MM.1S (cell line): Measurements from ENCODE around the gene MRRF.

Source experiments
- DNase-seq: peaks from one replicate; pipeline ENCODE4 v3.0.0-alpha.2; 2015
- H2AFZ ChIP-seq: fragments of 300-600 bp; sonication (generic); 2 replicates; pipeline ENCODE4 v1.6.0; 2016; ENCODE audit warnings: antibody characterized with exemption, low read length
- H3F3A ChIP-seq: fragments of 300-600 bp; sonication (generic); 2 replicates; pipeline ENCODE4 v1.6.1; 2016; ENCODE audit warnings: mild to moderate bottlenecking, antibody characterized with exemption, low read length, moderate library complexity, mixed read lengths; ENCODE audit not compliant: insufficient read depth
- H3K27ac ChIP-seq: fragments of 300-600 bp; sonication (generic); 2 replicates; pipeline ENCODE4 v1.5.1; 2016; ENCODE audit warnings: mild to moderate bottlenecking, low read length
- H3K27me3 ChIP-seq: fragments of 300-600 bp; sonication (generic); replicated peaks from 2 replicates; pipeline ENCODE4 v1.6.0; 2016; ENCODE audit warnings: low read length; ENCODE audit not compliant: insufficient read depth
- H3K36me3 ChIP-seq: fragments of 300-600 bp; sonication (generic); replicated peaks from 2 replicates; pipeline ENCODE4 v1.6.1; 2016; ENCODE audit warnings: mild to moderate bottlenecking, low read length, mixed read lengths; ENCODE audit not compliant: insufficient read depth
- H3K4me1 ChIP-seq: fragments of 300-600 bp; sonication (generic); 2 replicates; pipeline ENCODE4 v1.6.1; 2016; ENCODE audit warnings: low read length, mixed read lengths
- H3K4me2 ChIP-seq: fragments of 300-600 bp; sonication (generic); 2 replicates; pipeline ENCODE4 v1.6.0; 2016; ENCODE audit warnings: low read depth, low read length
- H3K4me3 ChIP-seq: fragments of 300-600 bp; sonication (generic); 2 replicates; pipeline ENCODE4 v1.5.1; 2016; ENCODE audit warnings: low read length, mixed read lengths
- H3K79me2 ChIP-seq: fragments of 300-600 bp; sonication (generic); 2 replicates; pipeline ENCODE4 v1.6.1; 2016; ENCODE audit warnings: mixed run types, low read length, mixed read lengths
- H3K9ac ChIP-seq: fragments of 300-600 bp; sonication (generic); 2 replicates; pipeline ENCODE4 v1.6.1; 2016; ENCODE audit warnings: low read length, mixed read lengths
- H3K9me2 ChIP-seq: fragments of 300-600 bp; sonication (generic); replicated peaks from 2 replicates; pipeline ENCODE4 v1.6.1; 2016; ENCODE audit warnings: mild to moderate bottlenecking, low read length, mixed read lengths; ENCODE audit not compliant: insufficient read depth
- H3K9me3 ChIP-seq: fragments of 300-600 bp; sonication (generic); replicated peaks from 2 replicates; pipeline ENCODE4 v1.6.1; 2016; ENCODE audit warnings: mild to moderate bottlenecking, low read length, mixed read lengths; ENCODE audit not compliant: insufficient read depth
- H4K20me1 ChIP-seq: fragments of 300-600 bp; sonication (generic); 2 replicates; pipeline ENCODE4 v1.6.1; 2016; ENCODE audit warnings: mild to moderate bottlenecking, low read length, moderate library complexity, mixed read lengths; ENCODE audit not compliant: insufficient read depth
- CTCF ChIP-seq: fragments of 300-600 bp; sonication (generic); IDR thresholded peaks from 2 replicates; pipeline ENCODE4 v1.5.1; 2016; ENCODE audit warnings: antibody characterized with exemption, low read length, mixed read lengths
- EZH2 ChIP-seq: fragments of 300-600 bp; sonication (generic); optimal IDR thresholded peaks from 2 replicates; pipeline ENCODE3; 2017; ENCODE audit warnings: low read depth, mild to moderate bottlenecking, antibody characterized with exemption, low read length, mixed read lengths
- EZH2phosphoT487 ChIP-seq: fragments of 300-600 bp; sonication (generic); IDR thresholded peaks from 2 replicates; pipeline ENCODE4 v1.6.1; 2018; ENCODE audit warnings: antibody characterized with exemption, low read length

The MRRF gene

GRCh38 chr9:122236681-122237080 lies 28.0 kb upstream of the MRRF start:
- Histone ChIP-seq H3K4me2 (no peak overlapping the region), H3K9me3 (no peaks in the 10 kb centered on the region), H3K27me3 (no peaks in the 10 kb centered on the region), H4K20me1 (no peaks in the 10 kb centered on the region), H3K9me2 (no peaks in the 10 kb centered on the region), H3K79me2 (no peaks in the 10 kb centered on the region), H3K36me3 (no peaks in the 10 kb centered on the region), H3K4me3 (no peak overlapping the region), H3K4me1 (no peaks in the 10 kb centered on the region), H2AFZ (no peak overlapping the region), H3K9ac (no peak overlapping the region), H3F3A (no peaks in the 10 kb centered on the region), H3K27ac (no peak overlapping the region)
- no peak for DNase-seq
- TF ChIP-seq CTCF (no peak), EZH2phosphoT487 (no peak), EZH2 (no peak)

GRCh38 chr9:122239722-122240121 lies 25.0 kb upstream of the MRRF start:
- no peak overlapping the region for H3K4me3 ChIP-seq
- no peak overlapping the region for H3K4me2 ChIP-seq
- H3K79me2 ChIP-seq: no peaks in the 10 kb centered on the region
- TF ChIP-seq EZH2phosphoT487 (no peak), EZH2 (no peak)
- H3K9me3 ChIP-seq: no peaks in the 10 kb centered on the region
- H3K27me3 ChIP-seq: no peaks in the 10 kb centered on the region
- no peak overlapping the region for H3K9ac ChIP-seq
- DNase-seq: no peak
- no peaks in the 10 kb centered on the region for H3K9me2 ChIP-seq
- no peak overlapping the region for H3K27ac ChIP-seq
- no peaks in the 10 kb centered on the region for H3F3A ChIP-seq
- 0 out of 2 replicates have a peak, but pooled peaks cover 2% of the 10 kb centered on the region for H3K36me3 ChIP-seq
- H3K4me1 ChIP-seq: no peaks in the 10 kb centered on the region
- no peaks in the 10 kb centered on the region for H4K20me1 ChIP-seq
- H2AFZ ChIP-seq: no peak overlapping the region

GRCh38 chr9:122244349-122244748 lies 20.3 kb upstream of the MRRF start:
- TF ChIP-seq EZH2 (no peak), EZH2phosphoT487 (no peak), CTCF (no peak)
- Histone ChIP-seq H3F3A (no peaks in the 10 kb centered on the region), H3K36me3 (peaks cover 7% of the 10 kb centered on the region; the same call in 1 of the 2 replicates), H2AFZ (no peak overlapping the region), H3K4me2 (no peak overlapping the region), H3K27ac (no peak overlapping the region), H3K9ac (no peak overlapping the region), H3K79me2 (no peaks in the 10 kb centered on the region), H3K27me3 (no peaks in the 10 kb centered on the region), H3K4me3 (no peak overlapping the region), H3K9me2 (no peaks in the 10 kb centered on the region), H4K20me1 (no peaks in the 10 kb centered on the region), H3K9me3 (no peaks in the 10 kb centered on the region), H3K4me1 (no peaks in the 10 kb centered on the region)
- no peak for DNase-seq

GRCh38 chr9:122246666-122247065 lies 18.0 kb upstream of the MRRF start:
- Histone ChIP-seq H3K27ac (no peak overlapping the region), H3K4me2 (no peak overlapping the region), H3K9ac (no peak overlapping the region), H3K79me2 (no peaks in the 10 kb centered on the region), H4K20me1 (no peaks in the 10 kb centered on the region), H3K4me1 (no peaks in the 10 kb centered on the region), H3F3A (no peaks in the 10 kb centered on the region), H2AFZ (no peak overlapping the region), H3K27me3 (no peaks in the 10 kb centered on the region), H3K36me3 (peaks cover 7% of the 10 kb centered on the region), H3K9me3 (no peaks in the 10 kb centered on the region), H3K4me3 (no peak overlapping the region), H3K9me2 (no peaks in the 10 kb centered on the region)
- TF ChIP-seq EZH2phosphoT487 (no peak), EZH2 (no peak), CTCF (no peak)
- DNase-seq: no peak
